Cardiac fibroblast (primary cell): ENCODE measurements around the gene MEMO1.
"Not testable (repeated sequence)": the region's sequence is repeated elsewhere in the genome, so short reads cannot be mapped to it uniquely, and the experiment has no call there.

Experiments
- DNase-seq, 2 donors: peaks; one replicate each; pipeline versions ENCODE4 v3.0.0 to v3.0.0-alpha.2; 2010; ENCODE audit warnings: low read depth in 2 of 2
- H3K4me3 ChIP-seq, 2 donors: replicated peaks in 1 of 2; 1 replicate in 1 of 2; 2 replicates in 1 of 2; pipeline ENCODE4 v1.5.1; 2011; ENCODE audit warnings: low read depth in 2 of 2, low read length in 2 of 2, mild to moderate bottlenecking in 2 of 2, moderate library complexity in 1 of 2
- CTCF ChIP-seq: IDR thresholded peaks from one replicate; pipeline ENCODE4 v1.5.1; 2011; ENCODE audit warnings: low read depth, mild to moderate bottlenecking, low read length, inconsistent platforms

The MEMO1 gene

GRCh38 chr2:31965094-31965493 is 45.7 kb downstream of the MEMO1 start:
- no peak for TF ChIP-seq CTCF
- no peak for DNase-seq

GRCh38 chr2:31962757-31963361 is 47.9 kb downstream of the MEMO1 start:
- H3K4me3 ChIP-seq, result no peak overlapping the region
- TF ChIP-seq CTCF, result no peak
- no peak for DNase-seq

More at GRCh38 chr2:31965094-31965493, 45.7 kb downstream of the MEMO1 start:
- H3K4me3 ChIP-seq, result no peak overlapping the region

- no peak overlapping the region for H3K4me3 ChIP-seq
- DNase-seq, result no peak
- TF ChIP-seq CTCF, result no peak
These were observed 52.6 kb downstream of the MEMO1 start for GRCh38 chr2:31958140-31958717.

- TF ChIP-seq CTCF, result no peak
- DNase-seq, result no peak
These were observed 53.3 kb downstream of the MEMO1 start for GRCh38 chr2:31957354-31958139.

GRCh38 chr2:31956934-31957333 is 53.9 kb downstream of the MEMO1 start:
- DNase-seq, H3K4me3 ChIP-seq: not testable (repeated sequence)

More at GRCh38 chr2:31957354-31958139, 53.3 kb downstream of the MEMO1 start:
- H3K4me3 ChIP-seq, result no peak overlapping the region

- H3K4me3 ChIP-seq, result no peak overlapping the region
- no peak for DNase-seq
- TF ChIP-seq CTCF, result no peak
These were observed 54.5 kb downstream of the MEMO1 start for GRCh38 chr2:31956312-31956711.

GRCh38 chr2:31953095-31953494 is 57.7 kb downstream of the MEMO1 start:
- not testable (repeated sequence) for DNase-seq

More at GRCh38 chr2:31953095-31953494, 57.7 kb downstream of the MEMO1 start:
- H3K4me3 ChIP-seq, result not testable (repeated sequence)
